Parathyroid adenoma (tissue), 2 donors: ENCODE results near the gene KLK3.

Experiments used
- H2AFZ ChIP-seq: fragments of 300-600 bp; sonication (generic); one replicate; pipeline ENCODE4 v1.7.0; 2017; ENCODE audit warnings: antibody characterized with exemption, mild to moderate bottlenecking
- H3K27ac ChIP-seq: fragments of 300-600 bp; sonication (generic); one replicate; pipeline ENCODE4 v1.7.0; 2017
- H3K27me3 ChIP-seq: fragments of 300-600 bp; sonication (generic); one replicate; pipeline ENCODE4 v1.7.0; 2017; ENCODE audit warnings: low read length; ENCODE audit not compliant: control insufficient read depth, insufficient read depth
- H3K36me3 ChIP-seq: fragments of 300-600 bp; sonication (generic); one replicate; pipeline ENCODE4 v1.7.0; 2017; ENCODE audit warnings: low read length; ENCODE audit not compliant: control insufficient read depth, insufficient read depth
- H3K4me1 ChIP-seq: fragments of 300-600 bp; sonication (generic); one replicate; pipeline ENCODE4 v1.7.0; 2017; ENCODE audit warnings: control low read depth
- H3K4me2 ChIP-seq: fragments of 300-600 bp; sonication (generic); one replicate; pipeline ENCODE4 v1.7.0; 2017; ENCODE audit warnings: low read length
- H3K4me3 ChIP-seq: fragments of 300-600 bp; sonication (generic); one replicate; pipeline ENCODE4 v1.7.0; 2017; ENCODE audit warnings: low read depth, low read length
- H3K79me2 ChIP-seq: fragments of 300-600 bp; sonication (generic); one replicate; pipeline ENCODE4 v1.7.0; 2017; ENCODE audit warnings: control low read depth
- H3K9ac ChIP-seq: fragments of 300-600 bp; sonication (generic); one replicate; pipeline ENCODE4 v1.7.0; 2017; ENCODE audit warnings: mild to moderate bottlenecking
- H3K9me3 ChIP-seq: fragments of 300-600 bp; sonication (generic); one replicate; pipeline ENCODE4 v1.7.0; 2017; ENCODE audit warnings: low read length; ENCODE audit not compliant: control insufficient read depth
- TF ChIP-seq, protein P1 (sequence below): fragments of 300-600 bp; sonication (generic); IDR thresholded peaks from one replicate; pipeline ENCODE4 v1.7.0; 2017; ENCODE audit warnings: antibody characterized with exemption, mild to moderate bottlenecking
- donor health status: primary hyperparathyroidism.

The KLK3 gene

GRCh38 chr19:50878851-50879250 lies 24.1 kb downstream of the KLK3 start:
- H2AFZ ChIP-seq, result no peak overlapping the region
- no peaks in the 10 kb centered on the region for H3K4me1 ChIP-seq
- TF ChIP-seq, protein P1, sequence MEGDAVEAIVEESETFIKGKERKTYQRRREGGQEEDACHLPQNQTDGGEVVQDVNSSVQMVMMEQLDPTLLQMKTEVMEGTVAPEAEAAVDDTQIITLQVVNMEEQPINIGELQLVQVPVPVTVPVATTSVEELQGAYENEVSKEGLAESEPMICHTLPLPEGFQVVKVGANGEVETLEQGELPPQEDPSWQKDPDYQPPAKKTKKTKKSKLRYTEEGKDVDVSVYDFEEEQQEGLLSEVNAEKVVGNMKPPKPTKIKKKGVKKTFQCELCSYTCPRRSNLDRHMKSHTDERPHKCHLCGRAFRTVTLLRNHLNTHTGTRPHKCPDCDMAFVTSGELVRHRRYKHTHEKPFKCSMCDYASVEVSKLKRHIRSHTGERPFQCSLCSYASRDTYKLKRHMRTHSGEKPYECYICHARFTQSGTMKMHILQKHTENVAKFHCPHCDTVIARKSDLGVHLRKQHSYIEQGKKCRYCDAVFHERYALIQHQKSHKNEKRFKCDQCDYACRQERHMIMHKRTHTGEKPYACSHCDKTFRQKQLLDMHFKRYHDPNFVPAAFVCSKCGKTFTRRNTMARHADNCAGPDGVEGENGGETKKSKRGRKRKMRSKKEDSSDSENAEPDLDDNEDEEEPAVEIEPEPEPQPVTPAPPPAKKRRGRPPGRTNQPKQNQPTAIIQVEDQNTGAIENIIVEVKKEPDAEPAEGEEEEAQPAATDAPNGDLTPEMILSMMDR, result no peak
- H3K27me3 ChIP-seq, result no peaks in the 10 kb centered on the region
- H3K9me3 ChIP-seq, result no peaks in the 10 kb centered on the region
- H3K79me2 ChIP-seq, result no peaks in the 10 kb centered on the region
- no peak overlapping the region for H3K4me3 ChIP-seq
- no peak overlapping the region for H3K4me2 ChIP-seq
- H3K27ac ChIP-seq, result no peak overlapping the region
- no peaks in the 10 kb centered on the region for H3K36me3 ChIP-seq
- no peak overlapping the region for H3K9ac ChIP-seq

- no peak overlapping the region for H3K27ac ChIP-seq
- H3K4me1 ChIP-seq, result no peaks in the 10 kb centered on the region
- H3K27me3 ChIP-seq, result no peaks in the 10 kb centered on the region
- no peak overlapping the region for H3K9ac ChIP-seq
- no peaks in the 10 kb centered on the region for H3K9me3 ChIP-seq
- no peaks in the 10 kb centered on the region for H3K79me2 ChIP-seq
- no peaks in the 10 kb centered on the region for H3K36me3 ChIP-seq
- no peak overlapping the region for H3K4me2 ChIP-seq
- no peak overlapping the region for H3K4me3 ChIP-seq
- TF ChIP-seq, protein P1, result no peak
- H2AFZ ChIP-seq, result no peak overlapping the region
These were observed 25.5 kb downstream of the KLK3 start for GRCh38 chr19:50880241-50880640.

GRCh38 chr19:50882188-50882587 lies 27.5 kb downstream of the KLK3 start:
- Histone ChIP-seq H2AFZ (no peak overlapping the region), H3K4me1 (no peaks in the 10 kb centered on the region), H3K9me3 (no peaks in the 10 kb centered on the region), H3K79me2 (no peaks in the 10 kb centered on the region), H3K27me3 (no peaks in the 10 kb centered on the region), H3K9ac (no peak overlapping the region), H3K4me3 (no peak overlapping the region), H3K27ac (no peak overlapping the region), H3K4me2 (no peak overlapping the region), H3K36me3 (no peaks in the 10 kb centered on the region)
- TF ChIP-seq, protein P1, result no peak

DNA sequence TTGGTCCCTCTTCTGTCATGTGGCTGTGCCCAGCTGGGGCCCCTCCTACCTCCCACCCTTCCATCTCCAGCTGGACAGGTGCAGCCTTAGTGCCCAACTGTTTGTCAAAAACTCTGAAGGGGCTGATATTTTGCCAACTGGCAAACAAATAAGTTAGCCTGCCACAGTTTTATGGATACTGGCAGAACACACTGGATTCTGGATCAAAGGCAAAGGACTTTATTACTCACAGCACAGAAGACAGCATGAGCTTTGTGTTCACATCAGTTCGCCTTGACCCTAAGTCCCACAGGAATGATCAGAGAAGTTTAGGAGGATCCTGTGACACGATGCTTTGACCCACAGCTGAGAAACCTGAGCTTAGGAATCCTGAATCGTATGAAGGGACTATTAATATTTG lies 34.9 kb downstream of the KLK3 start:
- Histone ChIP-seq H2AFZ (no peak overlapping the region), H3K9ac (no peak overlapping the region), H3K9me3 (no peaks in the 10 kb centered on the region), H3K79me2 (no peaks in the 10 kb centered on the region), H3K4me2 (no peak overlapping the region), H3K36me3 (no peaks in the 10 kb centered on the region), H3K4me1 (no peaks in the 10 kb centered on the region), H3K27me3 (no peaks in the 10 kb centered on the region), H3K4me3 (no peak overlapping the region), H3K27ac (no peak overlapping the region)
- TF ChIP-seq, protein P1, result no peak

DNA sequence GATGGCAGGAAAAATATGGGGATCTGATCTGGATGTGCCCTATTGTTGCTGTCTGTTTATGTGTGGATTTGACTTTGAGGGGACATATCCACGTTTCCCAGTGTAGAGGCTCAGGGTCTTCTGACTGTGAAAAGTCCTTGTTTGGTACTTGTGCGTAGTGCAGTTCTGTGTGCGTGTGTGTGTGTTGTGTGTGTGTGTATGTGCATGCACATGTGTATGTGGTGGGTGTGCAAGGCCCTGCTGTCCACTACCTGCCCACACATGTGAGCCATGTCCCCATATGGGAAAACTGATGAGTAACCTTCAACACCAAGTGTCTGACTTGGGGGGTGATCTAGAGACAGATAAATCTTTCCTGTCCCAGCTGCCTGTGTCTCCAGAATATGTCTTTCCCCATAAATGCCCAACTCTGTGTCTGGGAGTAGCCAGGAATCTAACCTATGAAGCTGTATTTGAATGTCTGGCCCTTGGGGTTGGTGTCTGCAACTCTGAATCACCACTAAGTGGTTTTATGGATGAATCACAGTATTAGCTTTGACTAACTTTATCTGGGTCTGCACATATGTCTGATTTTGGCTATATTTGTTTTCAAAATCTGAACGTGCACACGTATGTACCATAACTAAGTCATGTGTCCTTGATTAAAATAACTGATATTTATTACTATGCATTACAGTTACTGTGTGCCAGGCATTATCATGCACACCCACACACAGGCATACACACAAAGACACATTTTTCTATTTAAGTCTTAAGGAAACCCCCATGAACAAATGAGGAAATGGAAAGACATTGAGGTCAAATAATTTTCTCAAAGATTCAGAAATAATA lies 35.9 kb downstream of the KLK3 start:
- TF ChIP-seq, protein P1, result no peak
- no peaks in the 10 kb centered on the region for H3K79me2 ChIP-seq
- H3K4me2 ChIP-seq, result no peak overlapping the region
- H3K9me3 ChIP-seq, result no peaks in the 10 kb centered on the region
- no peaks in the 10 kb centered on the region for H3K4me1 ChIP-seq
- no peak overlapping the region for H3K27ac ChIP-seq
- H2AFZ ChIP-seq, result no peak overlapping the region
- no peak overlapping the region for H3K4me3 ChIP-seq
- H3K36me3 ChIP-seq, result no peaks in the 10 kb centered on the region
- H3K27me3 ChIP-seq, result no peaks in the 10 kb centered on the region
- no peak overlapping the region for H3K9ac ChIP-seq
